ENCODE measurements around the gene C1QTNF12. TPM values are rescaled to one million over a fixed set of nuclear protein-coding genes. Genes with fewer than 3 reads are reported as not detected.

The C1QTNF12 gene
- total and polyA plus RNA-seq, 7 donors, result 0.13 to 1.4 (median 0.86) TPM

- Histone ChIP-seq H3K27me3 (ENCODE audit: insufficient read depth in 3 of 3, low read length in 2 of 3) (no peaks in the 10 kb centered on the region), H3K27ac (no peak overlapping the region), H3K4me1 (no peaks in the 10 kb centered on the region), H3K9me3 (no peaks in the 10 kb centered on the region), H3K4me3 (no peak overlapping the region), H3K36me3 (ENCODE audit: insufficient read depth in 1 of 2, low read depth in 1 of 2) (peaks cover 4 to 86% of the 10 kb centered on the region in 2 donors)
- ATAC-seq, result no peak
- DNase-seq, result no peak
- intact Hi-C loops (cut with DNase I), result loop anchor here in 1 of 2 donors (10.0 kb wide), 1 partner anchor 225 kb away; no protein-coding TSS in a partner anchor
- TF ChIP-seq CTCF (IDR thresholded peaks at IDR 0.05), result no peak
- 90 to 92% (median 91%) methylated on average over 18 of the region's 18 CpGs for WGBS, 3 donors
Observed at GRCh38 chr1:1259540-1259939, 13.0 kb upstream of the C1QTNF12 start.

- intact Hi-C loops (cut with DNase I), result loop anchor here in 1 of 2 donors (10.0 kb wide), 1 partner anchor 224 kb away; no protein-coding TSS in a partner anchor
- Histone ChIP-seq H3K27me3 (ENCODE audit: insufficient read depth in 3 of 3, low read length in 2 of 3) (no peaks in the 10 kb centered on the region), H3K4me3 (no peak overlapping the region), H3K9me3 (no peaks in the 10 kb centered on the region), H3K27ac (no peak overlapping the region), H3K4me1 (no peaks in the 10 kb centered on the region), H3K36me3 (ENCODE audit: insufficient read depth in 1 of 2, low read depth in 1 of 2) (peaks cover 4 to 86% of the 10 kb centered on the region in 2 donors)
- no peak for TF ChIP-seq CTCF (IDR thresholded peaks at IDR 0.05)
- ATAC-seq, result no peak
- WGBS, 3 donors, result 92 to 95% (median 92%) methylated on average over 22 of the region's 22 CpGs
- DNase-seq, result no peak
Observed at GRCh38 chr1:1259119-1259488, 12.6 kb upstream of the C1QTNF12 start.

GRCh38 chr1:1256956-1257871 is 10.7 kb upstream of the C1QTNF12 start:
- no peak overlapping the region for H3K27ac ChIP-seq
- intact Hi-C loops (cut with DNase I), result loop anchor here in 1 of 2 donors (10.0 kb wide), 1 partner anchor 222 kb away; no protein-coding TSS in a partner anchor
- peaks cover 4 to 85% of the 10 kb centered on the region in 2 donors for H3K36me3 ChIP-seq (ENCODE audit: insufficient read depth in 1 of 2, low read depth in 1 of 2)
- no peaks in the 10 kb centered on the region for H3K27me3 ChIP-seq (ENCODE audit: insufficient read depth in 3 of 3, low read length in 2 of 3)
- ATAC-seq (no peak), DNase-seq (no peak)
- 90 to 92% (median 90%) methylated on average over 24 to 31 of the region's 31 CpGs for WGBS, 3 donors
- H3K4me1 ChIP-seq, result no peaks in the 10 kb centered on the region
- H3K4me3 ChIP-seq, result no peak overlapping the region
- H3K9me3 ChIP-seq, result no peaks in the 10 kb centered on the region
- no peak for TF ChIP-seq CTCF (IDR thresholded peaks at IDR 0.05)

GRCh38 chr1:1255611-1256010 is 9.1 kb upstream of the C1QTNF12 start:
- H3K4me1 ChIP-seq, result no peaks in the 10 kb centered on the region
- no peak overlapping the region for H3K4me3 ChIP-seq
- H3K27ac ChIP-seq, result no peak overlapping the region
- no peaks in the 10 kb centered on the region for H3K9me3 ChIP-seq
- H3K27me3 ChIP-seq (ENCODE audit: insufficient read depth in 3 of 3, low read length in 2 of 3), result no peaks in the 10 kb centered on the region
- ATAC-seq (no peak), DNase-seq (no peak)
- 82 to 87% (median 82%) methylated on average over 10 of the region's 10 CpGs for WGBS, 3 donors
- intact Hi-C loops (cut with DNase I), result loop anchor here in 1 of 2 donors (10.0 kb wide), 1 partner anchor 221 kb away; no protein-coding TSS in a partner anchor
- peaks cover 4 to 71% of the 10 kb centered on the region in 2 donors for H3K36me3 ChIP-seq (ENCODE audit: insufficient read depth in 1 of 2, low read depth in 1 of 2)
- no peak for TF ChIP-seq CTCF (IDR thresholded peaks at IDR 0.05)
